Esophagus muscularis mucosa (tissue), 3 donors: ENCODE data around the gene MBTPS1.

Experiments
- POLR2AphosphoS5 ChIP-seq, 2 donors: sonication (generic); formaldehyde crosslinking; IDR thresholded peaks; one replicate each; pipeline ENCODE4 v1.6.1; 2017; ENCODE audit warnings: antibody characterized with exemption in 2 of 2
- TF ChIP-seq, protein P1 (sequence below), 3 experiments: fragments of 200-600 bp in 2 of 3; fragments of 450-650 bp in 1 of 3; sonication (generic) in 2 of 3; IDR thresholded peaks; one replicate each; pipeline ENCODE4 v1.5.1; 2017 to 2019; ENCODE audit warnings: antibody characterized with exemption in 3 of 3, mild to moderate bottlenecking in 2 of 3, moderate library complexity in 1 of 3

DNA sequence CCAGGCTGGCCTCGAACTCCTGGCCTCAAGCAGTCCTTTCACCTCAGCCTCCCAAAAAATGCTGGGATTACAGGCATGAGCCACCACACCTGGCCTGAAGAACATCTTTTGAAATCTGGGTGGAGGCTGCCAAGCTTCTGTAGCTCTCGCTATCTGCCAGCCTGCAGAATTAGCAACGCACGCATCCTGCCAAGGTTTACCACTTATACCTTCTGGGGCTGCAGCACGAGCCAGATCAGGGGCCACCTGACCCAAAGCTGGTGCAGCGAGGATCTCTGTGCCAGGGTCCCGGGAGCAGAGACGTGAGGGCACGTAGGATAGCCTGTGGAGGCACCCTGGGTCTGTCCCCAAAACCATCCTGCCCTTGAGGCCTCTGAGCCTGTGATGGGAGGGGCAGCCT lies 96.4 kb downstream of the MBTPS1 start:
- TF ChIP-seq, protein P1, sequence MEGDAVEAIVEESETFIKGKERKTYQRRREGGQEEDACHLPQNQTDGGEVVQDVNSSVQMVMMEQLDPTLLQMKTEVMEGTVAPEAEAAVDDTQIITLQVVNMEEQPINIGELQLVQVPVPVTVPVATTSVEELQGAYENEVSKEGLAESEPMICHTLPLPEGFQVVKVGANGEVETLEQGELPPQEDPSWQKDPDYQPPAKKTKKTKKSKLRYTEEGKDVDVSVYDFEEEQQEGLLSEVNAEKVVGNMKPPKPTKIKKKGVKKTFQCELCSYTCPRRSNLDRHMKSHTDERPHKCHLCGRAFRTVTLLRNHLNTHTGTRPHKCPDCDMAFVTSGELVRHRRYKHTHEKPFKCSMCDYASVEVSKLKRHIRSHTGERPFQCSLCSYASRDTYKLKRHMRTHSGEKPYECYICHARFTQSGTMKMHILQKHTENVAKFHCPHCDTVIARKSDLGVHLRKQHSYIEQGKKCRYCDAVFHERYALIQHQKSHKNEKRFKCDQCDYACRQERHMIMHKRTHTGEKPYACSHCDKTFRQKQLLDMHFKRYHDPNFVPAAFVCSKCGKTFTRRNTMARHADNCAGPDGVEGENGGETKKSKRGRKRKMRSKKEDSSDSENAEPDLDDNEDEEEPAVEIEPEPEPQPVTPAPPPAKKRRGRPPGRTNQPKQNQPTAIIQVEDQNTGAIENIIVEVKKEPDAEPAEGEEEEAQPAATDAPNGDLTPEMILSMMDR (IDR thresholded peaks at IDR 0.05): no peak
- no peak for TF ChIP-seq POLR2AphosphoS5 (IDR thresholded peaks at IDR 0.05)
